IMR-90 (cell line): Measurements from ENCODE around the gene FCHSD2. TPM values are rescaled to one million over a fixed set of nuclear protein-coding genes. Genes with fewer than 3 reads are reported as not detected.
A peak's percentile ranks its signal among the peaks of the same experiment; 100 is the strongest.

Experiments
- ATAC-seq: fragments of 200-7000 bp; cut with Tn5 transposase; 2 replicates; pipeline ENCODE4 v1.9.1; 2020; ENCODE audit warnings: low read depth, mild to moderate bottlenecking, moderate library complexity
- BruUV-seq: library from RNA; stranded (reverse); fragments of 400-500 nt; replicated peaks from 2 replicates; lab custom pipeline; 2021; lab: Mats Ljungman, UMichigan
- CTCF ChIA-PET: fragments of 300-600 bp; formaldehyde crosslinking; extraction: SDS; loops from one replicate; lab custom pipeline; 2021; ENCODE audit warnings: antibody characterized with exemption; lab: Yijun Ruan, JAX
- POLR2A ChIA-PET: fragments of 300-600 bp; sonication (Branson Sonifier 250); formaldehyde crosslinking; loops from one replicate; lab custom pipeline; 2022; ENCODE audit warnings: antibody characterized with exemption; ENCODE audit not compliant: unreplicated experiment; lab: Charles Lee
- DNase-seq: peaks from one replicate; pipeline ENCODE4 v3.0.0; 2013
- H2AFZ ChIP-seq: replicated peaks from 2 replicates; pipeline ENCODE3; 2013; ENCODE audit warnings: low read length, mild to moderate bottlenecking; ENCODE audit not compliant: poor library complexity
- H2AK5ac ChIP-seq: 2 replicates; pipeline ENCODE4 v1.6.1; 2013; ENCODE audit warnings: low read depth, low read length, inconsistent platforms
- H2AK9ac ChIP-seq: replicated peaks from 2 replicates; pipeline ENCODE3; 2013; ENCODE audit warnings: mild to moderate bottlenecking, low read depth, low read length, moderate library complexity; ENCODE audit not compliant: poor library complexity
- H2BK120ac ChIP-seq: 2 replicates; pipeline ENCODE4 v1.6.1; 2013; ENCODE audit warnings: low read depth, low read length, inconsistent platforms
- H2BK15ac ChIP-seq: 3 replicates; pipeline ENCODE4 v1.6.1; 2013; ENCODE audit warnings: low read depth, low read length, inconsistent platforms
- H2BK20ac ChIP-seq: 2 replicates; pipeline ENCODE4 v1.6.1; 2013; ENCODE audit warnings: low read depth, mild to moderate bottlenecking, inconsistent platforms, low read length, moderate library complexity
- H2BK5ac ChIP-seq: 2 replicates; pipeline ENCODE4 v1.6.1; 2013; ENCODE audit warnings: mild to moderate bottlenecking, low read depth, low read length, inconsistent platforms; ENCODE audit not compliant: poor library complexity, severe bottlenecking
- H3K14ac ChIP-seq: replicated peaks from 2 replicates; pipeline ENCODE4 v1.6.1; 2013; ENCODE audit warnings: low read depth, low read length, inconsistent platforms
- H3K18ac ChIP-seq: 2 replicates; pipeline ENCODE4 v1.6.1; 2013; ENCODE audit warnings: low read depth, low read length, control low read depth
- H3K23ac ChIP-seq: 2 replicates; pipeline ENCODE4 v1.6.1; 2013; ENCODE audit warnings: low read depth, low read length, inconsistent platforms
- H3K27ac ChIP-seq: 2 replicates; pipeline ENCODE4 v1.5.1; 2013; ENCODE audit warnings: mild to moderate bottlenecking, control low read depth, low read length; ENCODE audit not compliant: insufficient read depth
- H3K27me3 ChIP-seq: 2 replicates; pipeline ENCODE4 v1.6.1; 2013; ENCODE audit warnings: low read length; ENCODE audit not compliant: control insufficient read depth, insufficient read depth
- H3K36me3 ChIP-seq: 2 replicates; pipeline ENCODE4 v1.6.1; 2013; ENCODE audit warnings: low read length, mixed read lengths; ENCODE audit not compliant: control insufficient read depth, insufficient read depth
- H3K4ac ChIP-seq: 2 replicates; pipeline ENCODE4 v1.6.1; 2013; ENCODE audit warnings: low read depth, low read length, inconsistent platforms
- H3K4me1 ChIP-seq: 2 replicates; pipeline ENCODE4 v1.6.1; 2013; ENCODE audit warnings: low read length, mixed read lengths; ENCODE audit not compliant: control insufficient read depth, insufficient read depth
- H3K4me2 ChIP-seq: 2 replicates; pipeline ENCODE4 v1.6.1; 2013; ENCODE audit warnings: low read depth, mild to moderate bottlenecking, control low read depth, low read length, moderate library complexity
- H3K4me3 ChIP-seq: 2 replicates; pipeline ENCODE4 v1.5.1; 2013; ENCODE audit warnings: low read depth, mild to moderate bottlenecking, control low read depth, low read length, moderate library complexity; ENCODE audit not compliant: insufficient read depth
- H3K56ac ChIP-seq: 2 replicates; pipeline ENCODE4 v1.6.1; 2013; ENCODE audit warnings: low read length, inconsistent platforms; ENCODE audit not compliant: insufficient read depth; ENCODE audit errors: extremely low read depth
- H3K79me1 ChIP-seq, 2 experiments: 2 replicates each; pipeline ENCODE4 v1.6.1; 2013; ENCODE audit warnings: low read length in 2 of 2, inconsistent platforms in 1 of 2, low read depth in 1 of 2
- H3K9ac ChIP-seq: 2 replicates; pipeline ENCODE4 v1.6.1; 2013; ENCODE audit warnings: low read depth, low read length, control low read depth
- H3K9me1 ChIP-seq: 2 replicates; pipeline ENCODE4 v1.6.1; 2013; ENCODE audit warnings: low read length, inconsistent platforms; ENCODE audit not compliant: insufficient read depth
- H3K9me3 ChIP-seq: 2 replicates; pipeline ENCODE4 v1.6.1; 2013; ENCODE audit warnings: low read length; ENCODE audit not compliant: control insufficient read depth, insufficient read depth
- H4K20me1 ChIP-seq: 2 replicates; pipeline ENCODE4 v1.6.1; 2013; ENCODE audit warnings: low read length, inconsistent platforms; ENCODE audit not compliant: insufficient read depth
- H4K5ac ChIP-seq: 2 replicates; pipeline ENCODE4 v1.6.1; 2013; ENCODE audit warnings: mild to moderate bottlenecking, low read depth, low read length, control low read depth
- H4K8ac ChIP-seq, 2 experiments: 2 replicates each; pipeline ENCODE4 v1.6.1; 2013; ENCODE audit warnings: low read depth in 2 of 2, low read length in 2 of 2, control low read depth in 1 of 2, inconsistent platforms in 1 of 2
- H4K91ac ChIP-seq: 2 replicates; pipeline ENCODE4 v1.6.1; 2013; ENCODE audit warnings: low read depth, low read length, inconsistent platforms; ENCODE audit not compliant: insufficient read depth
- CEBPB ChIP-seq: IDR thresholded peaks from 2 replicates; pipeline ENCODE4 v1.6.1; 2012; ENCODE audit warnings: low read depth, low read length, improper control_type of control experiment
- FOS ChIP-seq: fragments of 150-350 bp; IDR thresholded peaks from 2 replicates; pipeline ENCODE4 v1.6.1; 2016; ENCODE audit warnings: low read depth, low read length
- WGBS, 2 experiments: methylation state at CpG; one replicate each; pipeline versions ENCODE4 v1.1.5 to v1.1.7; 2013; ENCODE audit warnings: missing lambda C conversion rate in 2 of 2; ENCODE audit not compliant: insufficient read length in 1 of 2; ENCODE audit errors: extremely low coverage in 2 of 2; 5-methylcytosine and 5-hydroxymethylcytosine counted together
- dilution Hi-C: fragments of 300-500 bp; cut with HindIII; formaldehyde crosslinking; loops from one replicate; pipeline ENCODE4 v1.14.3; 2018; ENCODE audit warnings: low sequenced_read_pairs; ENCODE audit not compliant: unreplicated experiment
- in situ Hi-C: fragments of 300-500 bp; cut with MboI; formaldehyde crosslinking; loops from 3 replicates; pipeline ENCODE4 v1.14.3; 2019; ENCODE audit warnings: low sequenced_read_pairs, inconsistent platforms, mixed read lengths
- intact Hi-C: fragments of 100-400 bp; cut with micrococcal nuclease; formaldehyde crosslinking; loops from 2 replicates; pipeline ENCODE4 v1.10.0; 2022
- polyA plus RNA-seq, 3 experiments: library from polyadenylated mRNA; depleted of rRNA; stranded (reverse); fragments of >200 nt; gene quantifications; 2 replicates each; pipeline ENCODE4 v1.2.3, GENCODE V29; 2012; ENCODE audit warnings: low replicate concordance in 1 of 3
- total RNA-seq: library from RNA; depleted of rRNA; stranded (reverse); fragments of >200 nt; gene quantifications from 2 replicates; pipeline ENCODE4 v1.2.3, GENCODE V29; 2012

FCHSD2 gene
- total and polyA plus RNA-seq, 2 of the 4 experiments (the other 2 are of a cell fraction), result 5.9 to 18.7 TPM

GRCh38 chr11:72962084-72962483 lies 180.0 kb downstream of the FCHSD2 start:
- H3K9me3 ChIP-seq, result no peaks in the 10 kb centered on the region
- no peak overlapping the region for H3K4me2 ChIP-seq
- peaks cover 6% of the 10 kb centered on the region; the same call in 1 of the 2 replicates for H3K9me1 ChIP-seq
- no peak overlapping the region for H3K4me3 ChIP-seq
- H4K5ac ChIP-seq, result no peak overlapping the region
- no peak overlapping the region for H3K18ac ChIP-seq
- no peak overlapping the region for H2BK5ac ChIP-seq
- no peak overlapping the region for H4K91ac ChIP-seq
- dilution Hi-C loops (no loop called here), intact Hi-C loops (no loop called here), in situ Hi-C loops (no loop called here)
- H3K9ac ChIP-seq, result no peak overlapping the region
- peak; percentile 66 for DNase-seq
- no peaks in the 10 kb centered on the region for H3K36me3 ChIP-seq
- no peak overlapping the region for H2BK20ac ChIP-seq
- no peak overlapping the region for H4K8ac ChIP-seq
- H2AK5ac ChIP-seq, result no peak overlapping the region
- no peak overlapping the region for H3K56ac ChIP-seq
- no peak overlapping the region for H3K14ac ChIP-seq
- H2AFZ ChIP-seq, result no peak overlapping the region
- H3K4me1 ChIP-seq, result peaks cover 2% of the 10 kb centered on the region; the same call in 1 of the 2 replicates
- no peak; the same call in 1 of the 2 replicates for ATAC-seq
- peaks cover 0 to 17% of the 10 kb centered on the region in 2 experiments; a peak in 2 of 4 replicates for H3K79me1 ChIP-seq
- no peaks in the 10 kb centered on the region for H3K27me3 ChIP-seq
- H2BK15ac ChIP-seq, result no peak overlapping the region
- no peaks in the 10 kb centered on the region for H4K20me1 ChIP-seq
- ChIA-PET CTCF (interaction anchor here (0.6 to 0.7 kb wide), 2 partner anchors 30 to 38 kb away, joined by 4 to 7 read pairs; no protein-coding TSS in a partner anchor), POLR2A (interaction anchor here (0.6 kb wide), 1 partner anchor 28 kb away, joined by 5 read pairs; no protein-coding TSS in a partner anchor)
- no peak overlapping the region for H2BK120ac ChIP-seq
- no peak overlapping the region for H3K27ac ChIP-seq
- no TSS peak for BruUV-seq
- no CpG with 5 or more reads among the region's 4 CpGs for WGBS, 2 experiments
- TF ChIP-seq CEBPB, result peak; percentile 98
- TF ChIP-seq FOS, result no peak
- no peak overlapping the region for H3K23ac ChIP-seq
- no peak overlapping the region for H2AK9ac ChIP-seq
- no peak overlapping the region for H3K4ac ChIP-seq
